GM18498 (cell line): ENCODE results near the gene CEACAM7.
"Not testable (repeated sequence)": the region's sequence is repeated elsewhere in the genome, so short reads cannot be mapped to it uniquely, and the experiment has no call there.

Experiments used
- ATAC-seq: cut with Tn5 transposase; IDR thresholded peaks from one replicate; pipeline ENCODE4 v1.9.1; 2021; ENCODE audit warnings: mild to moderate bottlenecking, moderate library complexity; ENCODE audit not compliant: unreplicated experiment

The CEACAM7 gene

GRCh38 chr19:41657157-41657556, 30.9 kb downstream of the CEACAM7 start:
- no peak for ATAC-seq

DNA sequence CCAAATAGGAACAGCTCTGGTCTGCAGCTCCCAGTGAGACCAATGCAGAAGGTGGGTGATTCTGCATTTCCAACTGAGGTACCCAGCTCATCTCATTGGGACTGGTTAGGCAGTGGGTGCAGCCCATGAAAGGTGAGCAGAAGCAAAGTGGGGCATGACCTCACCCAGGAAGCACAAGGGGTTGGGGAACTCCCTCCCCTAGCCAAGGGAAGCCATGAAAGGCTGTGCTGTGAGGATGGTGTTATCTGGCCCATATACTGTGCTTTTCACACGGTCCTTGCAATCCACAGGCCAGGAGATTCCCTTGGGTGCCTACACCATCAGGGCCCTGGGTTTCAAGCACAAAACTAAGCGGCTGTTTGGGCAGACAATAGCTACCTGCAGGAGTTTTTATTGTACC, 31.3 kb downstream of the CEACAM7 start:
- not testable (repeated sequence) for ATAC-seq

DNA sequence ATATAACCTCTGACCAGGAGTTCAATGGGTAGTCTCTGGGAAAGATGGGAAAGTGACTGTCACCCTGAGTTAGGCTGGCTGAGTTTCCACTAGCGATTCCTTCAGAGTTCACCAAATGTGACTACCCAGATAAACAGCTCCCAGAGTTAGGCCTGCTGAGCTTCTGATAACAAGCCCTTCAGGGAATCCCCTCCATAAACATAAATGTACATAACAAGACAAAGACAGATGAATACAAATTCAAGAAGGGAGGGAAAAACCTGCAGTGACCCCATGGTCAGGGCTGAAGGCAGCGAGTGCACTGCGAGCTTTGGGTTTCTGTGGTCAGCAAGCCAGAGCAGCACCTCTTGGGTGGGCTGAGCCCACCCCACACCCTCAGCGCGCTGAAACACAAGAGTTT, 35.8 kb downstream of the CEACAM7 start:
- ATAC-seq, result no peak

- no peak for ATAC-seq
Observed at GRCh38 chr19:41649827-41650226, 38.2 kb downstream of the CEACAM7 start.

DNA sequence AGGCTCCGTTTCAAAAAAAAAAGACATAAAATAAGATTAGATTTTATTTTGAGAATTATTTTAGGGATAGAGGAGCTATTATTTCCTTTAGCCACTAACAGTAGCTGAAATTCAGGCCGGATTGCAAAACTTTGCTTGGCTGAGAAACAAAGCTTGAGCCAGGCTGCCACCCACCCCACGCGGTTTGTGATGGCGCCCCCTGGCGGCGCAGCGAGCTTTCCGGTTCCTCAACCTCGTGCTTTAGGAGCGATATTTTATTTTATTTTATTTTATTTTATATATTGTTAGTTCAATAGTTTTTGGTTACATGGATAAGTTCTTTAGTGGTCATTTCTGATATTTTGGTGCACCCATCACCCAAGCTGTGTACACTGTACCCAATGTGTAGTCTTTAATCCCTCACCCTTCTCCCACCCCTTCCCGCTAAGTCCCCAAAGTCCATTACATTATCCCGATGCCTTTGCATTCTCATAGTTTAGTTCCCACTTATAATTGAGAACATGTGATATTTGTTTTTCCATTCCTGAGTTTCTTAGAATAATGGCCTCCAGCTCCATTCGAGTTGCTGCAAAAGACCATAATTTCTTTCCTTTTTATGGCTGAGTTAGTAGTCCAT, 41.4 kb downstream of the CEACAM7 start:
- ATAC-seq, result no peak

- no peak for ATAC-seq
Observed at GRCh38 chr19:41641879-41642485, 46.1 kb downstream of the CEACAM7 start.

GRCh38 chr19:41638641-41639081, 49.4 kb downstream of the CEACAM7 start:
- ATAC-seq, result no peak

DNA sequence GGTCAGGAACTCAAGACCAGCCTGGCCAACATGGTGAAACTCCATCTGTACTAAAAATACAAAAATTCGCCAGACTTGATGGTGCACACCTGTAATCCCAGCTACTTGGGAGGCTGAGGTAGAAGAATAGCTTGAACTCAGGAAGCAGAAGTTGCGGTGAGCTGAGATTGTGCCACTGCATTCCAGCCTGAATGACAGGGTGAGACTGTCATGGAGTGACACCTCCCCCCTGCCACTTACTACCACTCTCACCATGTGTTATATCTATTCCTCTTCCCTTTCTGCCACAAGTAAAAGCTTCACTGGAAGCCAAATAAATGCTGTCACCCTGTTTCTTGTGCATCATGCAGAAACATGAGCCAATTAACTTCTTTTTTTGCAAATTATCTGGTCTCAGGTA, 50.6 kb downstream of the CEACAM7 start:
- no peak for ATAC-seq

- ATAC-seq, result no peak
Observed at GRCh38 chr19:41627966-41628675, 59.9 kb downstream of the CEACAM7 start.

GRCh38 chr19:41626877-41627276, 61.2 kb downstream of the CEACAM7 start, which contains the start of gene CEACAM4:
TSS of gene CEACAM4 (minus strand) at chr19:41627074. CDS start at chr19:41626963, 111 bp downstream.
- no peak for ATAC-seq

GRCh38 chr19:41626278-41626677, 61.8 kb downstream of the CEACAM7 start:
- ATAC-seq, result no peak

GRCh38 chr19:41624937-41625336, 63.1 kb downstream of the CEACAM7 start:
- no peak for ATAC-seq

DNA sequence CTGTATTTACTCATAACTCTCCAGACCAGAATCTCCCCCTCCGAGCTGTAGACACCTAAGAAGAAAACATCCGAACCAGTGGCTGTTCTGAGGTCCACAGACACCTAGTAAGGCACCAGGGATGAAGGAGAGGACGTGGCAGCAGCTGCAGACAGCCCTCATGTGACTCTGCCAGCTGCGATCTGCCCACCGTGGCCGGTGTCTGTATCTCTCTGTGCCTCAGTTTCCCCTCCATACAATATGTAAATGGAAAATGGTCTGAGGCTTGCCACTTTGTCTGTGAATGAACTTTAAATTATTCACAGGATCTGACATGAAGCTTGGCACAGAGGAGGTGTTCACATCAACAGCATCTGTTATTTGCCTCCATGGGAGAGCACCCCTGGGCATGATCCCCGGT, 63.6 kb downstream of the CEACAM7 start:
- ATAC-seq, result no peak

DNA sequence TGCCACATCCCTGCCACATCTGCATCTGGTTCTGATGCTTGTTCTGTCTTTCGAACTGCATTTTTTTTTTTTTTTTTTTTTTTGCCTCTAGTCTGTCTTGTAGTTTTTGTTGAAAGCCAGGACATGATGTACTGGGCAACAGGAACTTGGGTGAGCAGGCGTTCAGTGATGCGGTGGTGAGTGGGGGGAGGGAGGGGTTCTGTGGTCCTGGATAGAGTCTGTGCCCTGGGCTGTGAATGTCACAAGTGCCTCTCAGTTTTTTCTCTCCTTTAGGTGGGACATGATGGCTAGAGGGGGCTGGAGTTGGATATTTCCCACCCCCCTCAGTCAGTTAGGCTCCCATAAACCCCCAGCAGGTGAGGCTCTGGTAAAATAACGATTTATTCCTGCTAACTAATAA, 64.7 kb downstream of the CEACAM7 start:
- ATAC-seq, result no peak
